Measurements from ENCODE around the gene BCLAF1. TPM values are rescaled to one million over a fixed set of nuclear protein-coding genes. Genes with fewer than 3 reads are reported as not detected.

The BCLAF1 gene
- total and polyA plus RNA-seq, 2 of the 8 experiments (the other 6 are each of a cell fraction or from before 2014, with no cell fraction given), result 30.5 to 230 TPM

DNA sequence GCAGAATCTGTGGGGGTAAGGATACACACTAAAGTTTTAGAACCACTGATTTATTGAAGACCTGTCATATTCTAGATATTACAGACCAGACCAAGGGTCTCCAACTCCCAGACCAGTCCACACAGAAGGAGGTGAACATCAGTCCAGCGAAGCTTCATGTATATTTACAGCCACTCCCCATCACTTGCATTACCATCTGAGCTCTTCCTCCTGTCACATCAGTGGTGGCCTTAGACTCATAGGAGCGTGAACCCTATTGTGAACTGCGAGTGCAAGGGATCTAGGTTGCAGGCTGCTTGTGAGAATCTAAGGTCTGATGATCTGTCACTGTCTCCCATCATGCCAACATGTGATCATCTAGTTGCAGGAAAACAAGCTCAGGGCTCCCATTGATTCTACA is 5.0 kb upstream of the BCLAF1 start:
- Histone ChIP-seq H4K20me1 (replicated peaks in 1 of 2; ENCODE audit: control insufficient read depth in 1 of 2, insufficient read depth in 2 of 2, low read length in 2 of 2) (no peaks in the 10 kb centered on the region), H3K27me3 (replicated peaks in 1 of 4; ENCODE audit: control insufficient read depth in 3 of 4, extremely low read depth in 1 of 4, insufficient read depth in 3 of 4, low read length in 3 of 4) (no peaks in the 10 kb centered on the region), H2BK12ac (ENCODE audit: low read depth, low read length) (no peak overlapping the region), H2AK5ac (ENCODE audit: low read depth, low read length) (no peak overlapping the region), H3K4me1 (replicated peaks in 1 of 4; ENCODE audit: control insufficient read depth in 3 of 4, insufficient read depth in 4 of 4, low read length in 3 of 4) (peaks cover 0 to 3% (median 1%) of the 10 kb centered on the region in 4 experiments; a peak in 3 of 7 replicates), H3K56ac (replicated peaks; ENCODE audit: insufficient read length, low read depth, low read length) (no peak overlapping the region), H3K9ac (replicated peaks in 1 of 4; ENCODE audit: extremely low read depth in 1 of 4, low read depth in 3 of 4, low read length in 3 of 4) (no peak overlapping the region; a peak in 1 of 7 replicates), H3K36me3 (ENCODE audit: control insufficient read depth in 2 of 4, insufficient read depth in 4 of 4, low read length in 3 of 4) (no peaks in the 10 kb centered on the region), H3K23me2 (ENCODE audit: low read depth, low read length) (peaks cover 8% of the 10 kb centered on the region), H2BK120ac (replicated peaks; ENCODE audit: low read depth, low read length) (no peak overlapping the region), H4K5ac (ENCODE audit: insufficient read length, low read depth, low read length) (no peak overlapping the region), H3K18ac (ENCODE audit: extremely low read depth, low read length) (no peak overlapping the region), H3K79me1 (ENCODE audit: low read depth, low read length) (no peaks in the 10 kb centered on the region), H3K14ac (ENCODE audit: insufficient read length) (no peak overlapping the region), H2BK5ac (ENCODE audit: low read depth, low read length) (no peak overlapping the region), H3K4me3 (ENCODE audit: extremely low read depth in 1 of 4, insufficient read depth in 2 of 4, low read depth in 3 of 4, low read length in 4 of 4) (no peak overlapping the region), H2BK15ac (ENCODE audit: low read length) (no peak overlapping the region), H4K91ac (replicated peaks; ENCODE audit: insufficient read length, low read length) (no peak overlapping the region), H3K23ac (ENCODE audit: insufficient read length) (no peak overlapping the region), H3K4me2 (ENCODE audit: insufficient read depth in 1 of 2, low read depth in 2 of 2, low read length in 2 of 2) (no peak overlapping the region), H2AFZ (ENCODE audit: low read length) (no peak overlapping the region), H2BK20ac (ENCODE audit: low read length) (no peak overlapping the region), H3K79me2 (ENCODE audit: control insufficient read depth in 1 of 2, insufficient read depth in 2 of 2, low read length in 2 of 2) (no peaks in the 10 kb centered on the region), H3K27ac (ENCODE audit: low read depth, low read length) (no peak overlapping the region), H3K4ac (replicated peaks; ENCODE audit: insufficient read length, low read depth, low read length) (no peak overlapping the region), H3K9me3 (ENCODE audit: insufficient read depth in 2 of 2, low read depth in 1 of 2, low read length in 1 of 2) (no peaks in the 10 kb centered on the region), H4K8ac (ENCODE audit: extremely low read depth, insufficient read depth, low read length) (no peak overlapping the region)
- 96% methylated on average over 3 of the region's 3 CpGs; no CpG with 5 or more reads in 1 of the 2 experiments for WGBS, 2 experiments (ENCODE audit: extremely low coverage in 1 of 2, insufficient coverage in 1 of 2, insufficient read length in 1 of 2, insufficient replicate concordance in 2 of 2, low coverage in 1 of 2, low lambda C conversion rate in 2 of 2, missing lambda C conversion rate in 1 of 2)
- ChIA-PET CTCF (ENCODE audit: partially characterized antibody) (interaction anchor here (1.6 kb wide), 1 partner anchor 23 kb away, joined by 7 read pairs; no protein-coding TSS in a partner anchor), POLR2A (ENCODE audit: partially characterized antibody) (no interaction called here)
- FAIRE-seq (no peak), DNase-seq (ENCODE audit: low read depth in 1 of 2, low spot score in 2 of 2) (no peak)
- TF ChIP-seq, protein P1, sequence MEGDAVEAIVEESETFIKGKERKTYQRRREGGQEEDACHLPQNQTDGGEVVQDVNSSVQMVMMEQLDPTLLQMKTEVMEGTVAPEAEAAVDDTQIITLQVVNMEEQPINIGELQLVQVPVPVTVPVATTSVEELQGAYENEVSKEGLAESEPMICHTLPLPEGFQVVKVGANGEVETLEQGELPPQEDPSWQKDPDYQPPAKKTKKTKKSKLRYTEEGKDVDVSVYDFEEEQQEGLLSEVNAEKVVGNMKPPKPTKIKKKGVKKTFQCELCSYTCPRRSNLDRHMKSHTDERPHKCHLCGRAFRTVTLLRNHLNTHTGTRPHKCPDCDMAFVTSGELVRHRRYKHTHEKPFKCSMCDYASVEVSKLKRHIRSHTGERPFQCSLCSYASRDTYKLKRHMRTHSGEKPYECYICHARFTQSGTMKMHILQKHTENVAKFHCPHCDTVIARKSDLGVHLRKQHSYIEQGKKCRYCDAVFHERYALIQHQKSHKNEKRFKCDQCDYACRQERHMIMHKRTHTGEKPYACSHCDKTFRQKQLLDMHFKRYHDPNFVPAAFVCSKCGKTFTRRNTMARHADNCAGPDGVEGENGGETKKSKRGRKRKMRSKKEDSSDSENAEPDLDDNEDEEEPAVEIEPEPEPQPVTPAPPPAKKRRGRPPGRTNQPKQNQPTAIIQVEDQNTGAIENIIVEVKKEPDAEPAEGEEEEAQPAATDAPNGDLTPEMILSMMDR (IDR thresholded peaks at IDR 0.05; ENCODE audit: control extremely low read depth in 1 of 3, insufficient read depth in 1 of 3, low read depth in 1 of 3, low read length in 3 of 3), result no peak
- TF ChIP-seq BRCA1 (IDR thresholded peaks at IDR 0.05; ENCODE audit: low read depth, low read length), result no peak

Measured in H1 (cell line).